GOT3 (cell line): ENCODE results near the gene ZDHHC3.

Experiments used
- DNase-seq: peaks from one replicate; lab custom pipeline; 2025; ENCODE audit warnings: mixed read lengths; lab: John Stamatoyannopoulos, UW

ZDHHC3 gene, protein sequence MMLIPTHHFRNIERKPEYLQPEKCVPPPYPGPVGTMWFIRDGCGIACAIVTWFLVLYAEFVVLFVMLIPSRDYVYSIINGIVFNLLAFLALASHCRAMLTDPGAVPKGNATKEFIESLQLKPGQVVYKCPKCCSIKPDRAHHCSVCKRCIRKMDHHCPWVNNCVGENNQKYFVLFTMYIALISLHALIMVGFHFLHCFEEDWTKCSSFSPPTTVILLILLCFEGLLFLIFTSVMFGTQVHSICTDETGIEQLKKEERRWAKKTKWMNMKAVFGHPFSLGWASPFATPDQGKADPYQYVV

DNA sequence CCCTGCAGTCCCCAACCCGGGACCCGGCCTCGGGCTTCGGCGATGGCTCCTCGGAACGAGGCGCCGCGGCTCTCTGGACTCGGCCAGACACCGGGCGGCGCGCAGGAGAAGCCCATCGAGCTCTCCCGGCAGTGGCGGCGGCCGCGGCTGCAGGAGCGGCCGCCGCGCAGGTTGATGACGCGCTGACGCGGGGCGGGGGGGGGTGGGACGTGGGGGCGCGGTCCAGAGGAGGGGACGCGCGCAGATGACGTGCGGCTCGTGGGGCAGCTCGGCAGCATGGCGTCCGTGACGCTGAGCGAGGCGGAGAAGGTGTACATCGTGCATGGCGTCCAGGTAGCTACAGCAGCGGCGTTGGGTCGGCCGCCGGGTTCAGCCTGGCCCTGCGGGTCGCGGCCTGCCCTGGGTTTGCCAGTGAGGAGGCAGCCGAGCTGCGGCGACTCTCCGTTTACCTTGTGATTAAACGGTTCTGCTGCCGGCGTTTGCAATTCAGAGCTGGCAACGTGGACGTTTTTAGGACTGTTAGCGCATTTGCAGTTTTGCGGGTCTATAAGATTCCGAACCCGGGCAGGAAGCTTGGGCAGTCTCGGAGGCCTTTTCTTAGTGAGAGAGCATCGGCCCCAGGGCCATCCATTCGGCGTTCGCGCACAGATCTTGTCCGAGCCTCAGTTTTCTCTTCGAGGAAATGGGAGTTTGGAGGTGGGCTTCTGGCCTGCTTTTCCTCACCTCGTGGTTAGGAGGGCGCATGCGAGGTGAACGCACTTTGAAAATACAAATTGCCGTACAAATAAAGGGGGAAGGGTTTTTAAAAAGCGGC lies at the start of gene ZDHHC3, which contains the start of gene EXOSC7:
Gene ZDHHC3 (minus strand): TSS at position 173 of the 814 bp plus-strand sequence. CDS start 16,738 bp downstream, outside the sequence.
Gene EXOSC7 (plus strand): TSS at position 243 of the 814 bp plus-strand sequence. CDS start 34 bp downstream, at position 277.
- peak; percentile 38 for DNase-seq

DNA sequence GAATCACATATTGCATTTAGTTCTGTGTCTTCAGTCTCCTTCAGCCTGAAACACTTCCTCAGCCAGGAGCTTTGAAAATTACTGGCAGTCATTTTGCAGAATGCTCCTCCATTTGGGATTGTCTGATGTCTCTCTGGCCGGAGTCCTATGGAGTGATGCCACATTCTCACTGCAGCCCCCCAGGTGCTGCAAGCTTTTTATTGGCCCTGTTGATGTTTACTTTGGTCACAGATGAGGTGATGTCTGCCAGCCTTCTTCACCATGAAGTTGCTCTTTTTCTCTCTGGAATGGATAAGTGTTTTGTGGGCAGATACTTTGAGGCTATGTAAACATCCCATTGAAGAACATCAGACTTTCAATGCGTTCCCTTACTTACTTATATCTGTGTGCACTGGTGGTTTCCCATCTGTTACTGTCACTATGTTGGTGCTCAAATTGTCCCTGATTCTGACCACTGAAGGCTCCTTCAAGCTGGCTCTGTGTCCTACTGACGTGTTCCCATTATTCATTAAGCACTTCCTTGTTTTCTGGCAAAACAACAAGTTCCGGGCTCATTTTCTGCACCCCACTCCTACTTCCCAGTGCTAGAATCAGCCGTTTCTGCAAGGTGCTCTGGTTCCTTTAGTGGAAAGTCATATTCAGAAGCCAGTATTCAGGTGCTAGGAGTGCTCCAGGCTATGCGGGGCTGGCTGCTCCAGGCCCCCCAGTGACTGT lies 48.7 kb upstream of the ZDHHC3 start:
- no peak for DNase-seq

DNA sequence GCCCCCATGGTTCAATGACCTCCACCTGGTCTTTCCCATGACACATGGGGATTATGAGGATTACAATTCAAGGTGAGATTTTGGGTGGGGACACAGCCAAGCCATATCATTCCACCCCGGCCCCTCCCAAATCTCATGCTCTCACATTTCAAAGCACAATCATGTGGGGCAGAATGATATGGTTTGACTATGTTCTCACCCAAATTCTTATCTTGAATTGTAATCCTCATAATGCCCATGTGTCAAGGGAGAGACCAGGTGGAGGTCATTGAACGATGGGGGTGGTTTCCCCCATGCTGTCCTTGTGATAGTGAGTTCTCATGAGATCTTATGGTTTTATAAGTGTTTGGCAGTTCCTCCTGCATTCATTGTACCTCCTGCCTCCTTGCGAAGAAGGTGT lies 47.7 kb upstream of the ZDHHC3 start:
- DNase-seq: no peak

DNA sequence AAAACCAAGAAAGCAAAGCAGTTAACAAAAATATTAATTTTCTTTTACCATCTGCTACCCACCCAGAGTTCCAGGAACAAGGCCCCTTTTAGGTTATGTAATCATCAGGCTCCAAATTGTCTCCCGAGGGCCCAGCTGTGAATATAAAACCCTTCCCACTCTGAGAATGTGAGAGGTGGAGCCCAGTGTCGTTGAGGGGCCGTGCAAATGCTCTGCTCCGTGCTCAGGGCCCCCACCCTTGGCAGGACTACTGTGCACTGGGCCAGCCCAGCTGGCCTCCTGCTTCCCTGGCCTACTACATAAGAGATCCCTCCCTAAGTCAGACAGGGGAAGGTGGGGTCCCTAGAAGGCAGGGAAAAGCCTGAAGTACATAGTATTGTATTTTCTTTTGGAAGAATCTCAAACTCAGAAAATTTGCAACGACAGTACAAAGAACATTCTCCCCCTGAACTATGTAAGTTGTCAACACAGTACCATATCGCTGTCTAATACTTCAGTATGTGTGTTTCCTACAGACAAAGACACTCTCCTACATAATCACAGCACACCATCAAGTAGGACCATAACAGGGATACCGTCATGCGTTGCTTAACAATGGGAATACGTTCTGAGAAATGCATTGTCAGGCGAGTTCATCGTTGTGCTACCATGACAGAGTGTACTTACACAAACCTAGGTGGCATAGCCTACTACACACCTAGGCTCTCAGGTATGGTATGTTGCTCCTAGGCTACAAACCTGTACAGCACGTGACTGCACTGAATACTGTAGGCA lies 45.7 kb upstream of the ZDHHC3 start:
- no peak for DNase-seq

DNA sequence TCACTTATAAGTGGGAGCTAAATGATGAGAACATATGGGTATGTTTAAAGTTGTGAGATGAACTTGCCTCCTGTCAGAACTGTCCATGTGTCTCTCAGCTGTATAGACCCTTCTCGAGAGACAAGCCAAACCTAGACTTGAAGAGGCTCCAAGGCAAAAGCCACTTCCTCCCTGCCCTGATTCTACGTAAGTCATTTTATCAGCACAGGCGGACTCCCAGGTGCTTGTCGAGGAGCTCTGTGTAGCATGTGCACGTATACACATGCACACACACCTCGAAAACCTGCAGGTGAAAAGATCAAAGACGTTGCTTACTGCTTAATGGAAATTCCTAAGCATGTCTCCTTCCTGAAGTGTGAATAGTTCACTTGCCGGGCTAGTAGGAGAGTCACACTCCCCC lies 44.6 kb upstream of the ZDHHC3 start:
- DNase-seq: no peak

DNA sequence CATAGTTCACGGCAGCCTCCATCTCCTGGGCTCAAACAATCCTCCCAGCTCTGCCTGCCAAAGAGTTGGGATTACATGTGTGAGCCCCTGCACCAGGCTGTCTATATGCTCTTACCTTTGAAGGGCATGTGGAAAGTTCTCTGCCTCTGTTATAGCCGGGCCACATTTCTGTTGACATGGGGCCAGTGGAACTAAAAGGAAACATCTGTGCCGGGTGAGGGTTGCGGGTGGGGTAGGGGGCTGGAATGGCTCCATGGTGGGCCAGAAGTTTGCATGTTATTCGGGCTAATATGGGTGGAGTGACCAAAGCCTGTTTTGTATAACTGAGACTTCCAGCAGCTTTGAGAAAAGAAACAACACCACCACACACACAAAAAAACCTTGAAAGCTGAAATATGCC lies 41.8 kb upstream of the ZDHHC3 start:
- no peak for DNase-seq

DNA sequence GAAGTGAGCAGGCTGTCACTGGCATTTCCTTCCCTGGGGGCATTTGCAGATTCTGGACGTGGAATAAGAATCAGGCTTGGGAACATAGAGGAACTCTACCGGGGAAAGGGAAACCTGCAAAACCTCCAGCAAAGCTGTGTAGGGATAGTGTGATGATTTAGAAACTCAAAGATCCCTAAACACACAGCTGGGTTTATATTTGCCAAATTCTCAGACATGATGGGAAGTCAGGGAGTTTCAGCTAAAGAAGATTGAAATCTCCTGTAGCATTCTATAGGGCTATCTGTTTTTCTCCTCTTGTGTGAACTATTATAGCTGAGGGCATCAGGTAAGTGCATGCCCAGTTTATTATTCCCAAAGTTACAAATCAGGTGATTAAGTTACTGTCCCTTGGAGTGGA lies 40.9 kb upstream of the ZDHHC3 start:
- DNase-seq: no peak

DNA sequence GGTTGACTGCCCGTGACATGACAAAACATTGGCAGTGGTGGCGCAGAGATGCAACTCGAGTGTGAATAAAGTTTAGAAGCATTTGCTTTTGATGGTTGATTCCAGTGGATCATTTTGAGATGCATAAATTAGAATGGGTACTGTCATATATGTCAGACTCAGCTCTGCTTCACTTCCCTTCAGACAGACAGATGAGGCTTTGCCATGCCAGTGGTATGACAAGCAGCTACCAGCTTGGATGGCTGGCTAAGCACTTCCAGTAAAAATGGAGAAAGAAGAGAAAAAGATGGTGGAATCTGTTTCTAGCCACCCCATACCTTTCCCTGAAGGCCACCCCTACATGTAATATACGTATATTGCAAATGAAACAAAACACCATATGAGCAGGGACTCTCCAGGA lies 36.6 kb upstream of the ZDHHC3 start:
- DNase-seq: no peak

DNA sequence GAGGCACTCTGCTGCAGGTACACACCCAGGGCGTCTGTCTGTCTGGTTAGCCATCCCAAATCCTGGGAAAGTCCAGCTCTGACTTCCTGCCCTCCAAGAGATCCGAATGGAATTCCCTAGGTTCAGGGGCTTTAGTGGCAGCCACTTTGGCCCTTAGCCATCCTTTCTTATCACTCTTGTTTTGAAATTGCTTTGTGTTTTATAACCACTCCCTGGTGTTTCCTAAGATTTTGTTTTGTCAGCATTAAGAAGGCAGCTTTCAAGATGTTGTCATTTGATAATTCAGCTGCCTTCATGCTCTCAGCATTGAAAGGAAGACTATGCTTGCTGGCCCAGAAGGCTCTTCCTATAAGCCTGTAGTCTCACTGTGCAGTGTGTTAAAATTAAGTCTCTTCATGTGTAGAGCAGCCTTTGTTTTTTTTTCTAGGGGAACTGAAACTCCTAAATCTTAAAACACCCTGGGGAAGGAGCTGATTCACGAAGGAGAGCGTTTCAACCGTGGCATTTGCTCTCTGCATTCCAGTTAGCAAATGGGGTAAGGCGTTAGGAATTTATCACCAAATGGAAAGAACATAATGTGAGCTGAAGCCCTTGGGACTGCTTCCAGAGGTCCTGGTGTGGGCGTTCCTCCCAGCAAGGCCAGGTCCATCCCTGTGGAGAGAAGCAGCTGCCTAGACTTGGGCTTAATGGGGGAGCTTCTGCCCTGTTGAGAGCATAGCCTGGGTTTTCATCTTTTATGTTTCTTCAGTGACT lies 36.0 kb upstream of the ZDHHC3 start:
- peak; percentile 38 for DNase-seq

DNA sequence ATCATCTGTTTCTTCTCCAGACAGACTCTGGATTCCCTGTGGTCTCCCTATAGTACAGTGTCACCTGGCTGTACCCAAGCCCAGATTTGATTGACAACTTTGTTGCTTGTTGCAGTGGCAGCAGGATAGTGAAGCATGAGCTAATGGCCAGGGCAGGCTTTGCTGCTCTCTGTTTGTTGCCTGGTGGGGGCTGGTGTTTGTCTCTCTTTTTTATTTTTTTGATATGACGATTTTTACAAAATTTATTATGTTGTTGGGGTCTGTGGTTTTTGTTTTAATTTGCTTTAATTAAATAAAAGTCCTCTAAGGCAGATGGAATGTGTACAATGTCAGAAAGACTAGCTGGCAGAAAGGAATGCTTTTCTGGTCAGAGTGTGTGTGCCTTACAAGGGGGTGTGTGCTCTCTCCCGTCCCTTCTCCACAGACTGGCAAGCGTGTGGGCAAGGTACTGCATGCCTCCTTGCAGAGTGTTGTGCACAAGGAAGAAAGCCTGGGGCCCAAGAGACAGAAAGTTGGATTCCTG lies 34.9 kb upstream of the ZDHHC3 start:
- DNase-seq: peak; percentile 12

DNA sequence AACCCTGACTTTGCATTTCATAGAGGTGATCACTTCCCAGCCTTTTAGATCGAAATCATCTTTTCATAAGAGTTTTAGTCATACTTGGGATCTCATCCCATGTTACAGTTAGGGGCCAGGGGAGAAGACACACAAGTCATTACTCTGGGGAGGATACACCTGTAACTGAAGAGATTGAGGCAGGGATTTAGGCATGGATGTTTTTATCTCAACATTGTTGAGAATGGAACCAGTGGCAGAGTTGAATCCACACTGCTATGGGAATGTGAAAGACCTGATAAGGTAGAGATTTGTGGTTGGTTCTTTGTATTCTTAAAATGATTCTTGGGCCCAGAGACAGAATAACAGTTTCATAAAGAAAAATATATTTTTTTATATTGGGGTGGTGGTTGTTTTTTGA lies 33.9 kb upstream of the ZDHHC3 start:
- DNase-seq: no peak

DNA sequence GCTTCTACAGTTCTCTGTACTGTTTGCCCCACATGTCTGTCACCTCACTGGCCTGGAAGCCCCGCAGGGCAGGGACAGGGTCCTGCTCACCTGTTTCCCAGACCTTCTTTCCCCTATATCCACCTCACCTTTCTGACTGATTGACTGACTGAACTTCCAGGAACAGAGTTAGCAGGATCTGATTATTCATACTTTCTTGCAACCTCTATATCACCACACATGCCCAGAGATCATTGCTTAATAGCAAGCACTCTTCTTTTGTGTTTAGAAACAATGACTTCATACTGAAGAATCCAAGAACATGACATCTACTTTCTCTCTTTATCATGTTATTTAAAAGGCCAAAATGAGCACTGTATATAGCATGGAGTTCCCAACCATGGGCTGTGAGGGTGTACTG lies 32.1 kb upstream of the ZDHHC3 start:
- DNase-seq: no peak

DNA sequence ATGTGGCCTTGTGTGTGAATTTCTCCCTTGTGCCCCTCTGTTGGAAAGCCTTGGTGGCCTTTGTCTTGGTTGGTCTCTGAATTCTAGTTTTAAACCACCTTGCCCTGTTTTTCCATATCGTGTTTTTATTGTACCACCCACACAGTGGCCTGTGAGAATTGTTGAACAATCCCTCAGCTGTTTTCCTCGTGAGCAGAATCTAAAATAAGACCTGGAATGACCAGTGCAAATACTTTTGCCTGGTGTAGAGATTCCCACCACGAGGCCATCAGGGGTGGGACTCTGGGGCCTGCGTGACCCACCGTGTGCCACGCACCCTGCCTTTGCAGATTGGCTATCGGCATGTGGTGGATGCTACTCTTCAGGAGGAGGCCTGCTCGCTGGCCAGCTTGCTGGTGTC lies 31.1 kb upstream of the ZDHHC3 start:
- no peak for DNase-seq

DNA sequence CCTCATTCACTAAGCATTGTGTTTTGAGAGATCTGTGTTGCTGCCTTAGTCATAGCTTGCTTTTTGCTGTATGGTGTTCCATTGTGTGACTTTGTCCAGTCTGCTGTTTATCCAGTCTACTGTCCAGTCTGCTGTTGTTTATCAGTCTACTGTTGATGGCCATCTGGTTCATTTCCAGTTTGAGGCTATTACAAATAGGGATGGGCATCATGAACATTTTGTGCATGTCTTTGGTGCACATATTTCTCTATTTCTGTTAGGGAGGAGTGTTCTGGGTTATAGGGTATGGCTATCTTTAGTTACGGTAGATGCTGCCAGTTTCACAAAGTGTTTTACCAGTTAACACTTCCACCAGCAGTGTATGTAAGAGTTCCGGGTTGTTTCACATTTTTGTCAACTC lies 27.9 kb upstream of the ZDHHC3 start:
- DNase-seq: no peak

DNA sequence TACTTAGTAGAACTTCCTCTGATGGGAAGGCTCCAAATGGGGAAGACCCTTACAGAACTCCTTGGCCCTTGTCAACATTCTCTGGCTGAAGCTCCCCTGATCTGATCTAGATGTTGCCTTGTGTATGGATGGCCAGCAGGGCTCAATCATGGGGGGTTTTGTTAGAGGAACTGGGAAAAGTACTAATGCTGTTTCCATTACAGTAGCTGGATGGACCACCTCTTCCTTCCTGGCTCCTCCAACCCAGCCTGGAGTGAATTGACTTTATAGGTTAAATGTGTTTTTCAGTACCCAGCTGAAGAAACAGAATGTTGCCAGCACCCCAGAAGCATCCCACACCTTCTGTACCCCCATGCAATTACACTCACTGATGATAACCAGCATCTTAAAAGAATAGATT lies 27.4 kb upstream of the ZDHHC3 start:
- DNase-seq: no peak

DNA sequence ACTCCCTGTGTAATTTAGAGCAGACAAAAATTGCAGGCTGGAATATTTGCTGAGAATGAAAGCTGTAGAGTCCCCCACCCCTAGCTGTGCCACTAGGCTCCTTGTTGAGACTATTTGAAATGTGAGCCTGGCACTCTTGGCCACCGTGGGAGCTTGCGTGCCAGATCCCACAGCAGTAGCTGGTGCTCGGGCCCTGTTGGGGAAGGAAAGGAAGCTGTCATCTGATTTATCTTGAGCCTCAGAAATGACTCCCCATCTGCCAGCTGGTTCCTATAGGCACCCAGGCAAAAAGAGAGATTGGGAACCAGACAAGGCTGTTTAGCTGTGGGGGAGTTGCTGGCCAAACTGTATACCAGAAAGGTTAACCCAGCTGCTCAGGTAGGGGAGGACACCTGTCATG lies 26.7 kb upstream of the ZDHHC3 start:
- no peak for DNase-seq

DNA sequence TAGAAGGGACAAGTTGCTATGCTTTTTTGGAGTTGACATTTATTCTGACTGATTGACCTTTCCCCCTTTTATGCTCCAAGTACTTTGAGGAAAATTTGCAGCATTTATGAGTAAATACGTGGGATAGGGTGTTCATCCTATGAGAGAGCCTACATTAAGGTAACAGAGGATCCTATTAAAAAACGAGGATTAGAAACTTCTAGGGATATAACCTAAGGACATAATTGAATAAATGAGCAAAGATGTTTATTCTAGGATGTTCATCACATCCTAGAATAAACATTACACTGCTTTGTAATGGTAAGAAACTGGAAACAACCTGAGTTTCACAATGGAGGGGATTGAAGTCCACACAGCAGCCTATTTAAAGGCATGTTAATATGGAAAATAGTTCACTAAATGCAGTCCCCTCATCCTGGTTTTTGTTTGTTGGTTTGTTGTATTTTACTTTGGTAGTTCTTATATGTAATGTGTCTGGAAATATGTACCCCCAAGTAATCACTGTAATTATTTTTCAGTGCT lies 26.2 kb upstream of the ZDHHC3 start:
- no peak for DNase-seq

DNA sequence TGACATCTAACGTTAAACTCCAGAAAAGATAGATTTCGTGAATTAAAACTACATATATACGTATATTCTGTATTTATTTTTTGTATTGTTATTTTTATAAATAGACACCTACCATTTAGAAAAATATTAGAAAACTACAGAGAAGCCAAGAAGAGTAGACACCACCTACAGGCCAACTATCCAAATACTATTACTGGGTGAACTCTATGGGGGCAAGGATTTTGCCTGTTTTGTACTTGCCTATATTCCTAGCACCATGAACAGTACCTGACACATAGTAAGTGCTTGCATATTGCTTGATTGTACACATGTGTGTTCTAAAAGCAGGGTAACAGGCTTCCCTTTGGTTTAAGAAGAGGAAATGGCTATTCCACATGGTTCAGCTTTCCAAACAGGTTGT lies 25.8 kb upstream of the ZDHHC3 start:
- DNase-seq: no peak

DNA sequence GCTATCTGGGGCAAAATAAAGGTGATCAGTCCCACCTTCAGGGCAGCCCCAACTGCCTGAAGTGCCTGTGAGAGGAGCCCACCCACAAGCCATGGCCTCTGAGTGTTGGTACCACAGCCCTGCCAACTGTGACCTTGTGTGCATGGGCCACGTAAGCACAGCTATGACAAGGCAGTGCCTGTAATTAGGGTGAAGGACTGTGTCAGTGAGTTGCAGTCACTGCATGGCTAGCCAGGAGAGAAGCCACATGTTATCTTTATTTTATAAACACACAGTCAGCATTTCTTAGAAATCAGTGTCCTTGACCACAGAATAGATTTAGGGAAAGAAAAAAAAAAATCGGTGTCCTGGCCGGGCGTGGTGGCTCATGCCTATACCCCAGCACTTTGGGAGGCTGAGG lies 24.8 kb upstream of the ZDHHC3 start:
- DNase-seq: no peak

DNA sequence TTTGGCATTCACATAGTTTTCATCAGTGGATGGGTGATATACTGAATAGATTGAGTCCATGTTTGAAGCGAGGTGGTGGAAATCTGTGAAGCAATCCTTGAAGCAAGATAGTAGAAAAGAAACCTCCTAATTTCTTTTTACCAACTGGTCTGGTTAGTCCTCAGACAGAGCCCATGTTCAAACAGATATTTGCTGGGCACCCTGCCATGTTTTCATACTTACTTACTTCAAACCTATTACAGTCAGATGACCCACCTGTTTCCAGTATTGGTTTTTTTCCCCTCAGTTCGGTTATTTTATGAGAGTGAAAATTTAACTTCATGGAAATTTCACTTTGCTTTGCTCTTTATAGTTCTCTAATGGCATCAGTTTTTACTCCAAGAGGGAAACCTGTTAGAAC lies 23.8 kb upstream of the ZDHHC3 start:
- no peak for DNase-seq

DNA sequence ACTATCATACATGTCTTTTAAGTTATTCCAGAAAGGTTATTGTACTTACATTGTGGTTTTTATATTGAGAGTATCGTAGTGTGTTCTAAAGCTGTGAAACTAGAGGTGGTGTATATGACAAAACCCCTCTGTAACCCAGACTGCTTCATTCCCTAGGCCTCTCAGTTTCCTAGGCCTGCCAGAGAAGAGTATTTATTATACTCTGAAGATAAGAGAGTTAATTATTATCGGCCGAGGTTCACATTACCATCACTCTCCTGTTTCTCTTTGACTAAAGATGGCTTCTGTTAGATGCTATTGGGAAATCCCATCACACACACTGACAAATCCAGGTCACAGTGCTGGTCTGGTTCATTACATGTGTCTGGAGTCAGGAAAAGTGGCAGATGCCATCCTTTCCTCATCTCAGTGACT lies 20.6 kb upstream of the ZDHHC3 start:
- no peak for DNase-seq
